Mucosa of descending colon (tissue), 3 donors: ENCODE results near the gene CFAP20DC. TPM values are rescaled to one million over a fixed set of nuclear protein-coding genes. Genes with fewer than 3 reads are reported as not detected.
A peak's percentile ranks its signal among the peaks of the same experiment; 100 is the strongest.

Source experiments
- ATAC-seq: fragments of 200-7000 bp; cut with Tn5 transposase; one replicate; pipeline ENCODE4 v1.9.1; 2020; ENCODE audit warnings: mild to moderate bottlenecking, moderate library complexity
- DNase-seq, 3 donors: peaks; one replicate each; pipeline ENCODE4 v3.0.0-alpha.2; 2020
- H3K36me3 ChIP-seq: fragments of 200-600 bp; one replicate; pipeline ENCODE4 v1.8.0; 2021; ENCODE audit warnings: low read depth, mild to moderate bottlenecking
- H3K4me1 ChIP-seq: fragments of 200-600 bp; one replicate; pipeline ENCODE4 v1.8.0; 2021; ENCODE audit warnings: low read depth, mild to moderate bottlenecking
- H3K4me3 ChIP-seq: fragments of 200-600 bp; one replicate; pipeline ENCODE4 v1.8.0; 2021; ENCODE audit warnings: mild to moderate bottlenecking
- H3K9me3 ChIP-seq: fragments of 200-600 bp; one replicate; pipeline ENCODE4 v1.8.0; 2021; ENCODE audit warnings: mild to moderate bottlenecking
- CTCF ChIP-seq: fragments of 200-600 bp; IDR thresholded peaks from one replicate; pipeline ENCODE4 v1.8.0; 2022; ENCODE audit warnings: antibody characterized with exemption, mild to moderate bottlenecking
- intact Hi-C, 2 donors: fragments of 100-400 bp; cut with DNase I in 1 of 2; cut with micrococcal nuclease in 1 of 2; formaldehyde crosslinking; loops; one replicate each; pipeline versions ENCODE4 v1.11.0 to v1.11.1; 2022; cut with DNase I, micrococcal nuclease
- total RNA-seq, 3 donors: library from RNA; stranded (reverse); fragmentation: NEBNext Ultra II Directional in 2 of 3; extraction: Animal tissue kit (Norgen Biotek cat#: 25700) in 2 of 3; gene quantifications; one replicate each; pipeline versions ENCODE4 v1.2.1 to v1.2.4, GENCODE V29; 2021 to 2023
- donor health status: DM: no; HTN: no; CAD: no; lungs with moderate emphysema.
- donor health status: DM: no; HTN: no; CAD: no.
- donor health status: DM: no; HTN: yes; CAD: no.

Gene CFAP20DC
- total RNA-seq, 3 donors from 2014 or later, result 0.49 to 1.0 (median 0.57) TPM

GRCh38 chr3:58946875-58947274 lies 103.0 kb downstream of the CFAP20DC start:
- no peak overlapping the region for H3K4me3 ChIP-seq
- no peak for TF ChIP-seq CTCF
- no peaks in the 10 kb centered on the region for H3K4me1 ChIP-seq
- peaks cover 6% of the 10 kb centered on the region for H3K9me3 ChIP-seq
- DNase-seq (no peak), ATAC-seq (peak; percentile 34)
- intact Hi-C loops, result no loop called here
- no peaks in the 10 kb centered on the region for H3K36me3 ChIP-seq

- intact Hi-C loops, result no loop called here
- no peak for DNase-seq
- Histone ChIP-seq H3K36me3 (no peaks in the 10 kb centered on the region), H3K4me3 (no peak overlapping the region), H3K9me3 (peaks cover 5% of the 10 kb centered on the region), H3K4me1 (no peaks in the 10 kb centered on the region)
- no peak for TF ChIP-seq CTCF
- no peak for ATAC-seq
Measured at GRCh38 chr3:58938057-58938456, 111.8 kb downstream of the CFAP20DC start.

DNA sequence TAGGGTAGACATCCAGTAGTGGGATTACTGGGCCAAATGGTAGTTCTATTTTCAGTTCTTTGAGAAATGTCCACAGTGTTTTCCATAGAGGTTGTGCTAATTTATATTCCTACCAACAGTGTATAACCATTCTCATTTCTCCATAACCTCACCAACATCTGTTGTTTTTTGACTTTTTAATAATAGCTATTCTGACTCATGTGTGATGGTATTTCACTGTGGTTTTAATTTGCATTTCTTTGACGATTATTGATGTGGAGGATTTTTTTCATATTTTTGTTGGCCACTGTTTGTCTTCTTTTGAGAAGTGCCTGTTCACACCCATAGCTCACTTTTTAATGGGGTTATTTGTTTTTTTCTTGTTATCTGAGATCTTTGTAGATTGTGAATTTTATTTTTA lies 125.2 kb downstream of the CFAP20DC start:
- H3K9me3 ChIP-seq, result no peaks in the 10 kb centered on the region
- intact Hi-C loops, result no loop called here

GRCh38 chr3:58900386-58900785 lies 149.4 kb downstream of the CFAP20DC start:
- no peak for ATAC-seq

More for the DNA sequence above, 125.2 kb downstream of the CFAP20DC start:
- DNase-seq (no peak), ATAC-seq (no peak)
- Histone ChIP-seq H3K4me3 (no peak overlapping the region), H3K36me3 (no peaks in the 10 kb centered on the region), H3K4me1 (no peaks in the 10 kb centered on the region)
- TF ChIP-seq CTCF, result no peak

GRCh38 chr3:58899953-58900298 lies 149.9 kb downstream of the CFAP20DC start:
- Histone ChIP-seq H3K9me3 (no peaks in the 10 kb centered on the region), H3K4me3 (no peak overlapping the region), H3K36me3 (no peaks in the 10 kb centered on the region), H3K4me1 (peaks cover 3% of the 10 kb centered on the region)
- no peak for TF ChIP-seq CTCF
- ATAC-seq, result no peak
- intact Hi-C loops, result no loop called here
- DNase-seq, result no peak

More at GRCh38 chr3:58900386-58900785, 149.4 kb downstream of the CFAP20DC start:
- no peak overlapping the region for H3K4me3 ChIP-seq
- peaks cover 3% of the 10 kb centered on the region for H3K4me1 ChIP-seq
- no peak for DNase-seq
- intact Hi-C loops, result no loop called here
- no peaks in the 10 kb centered on the region for H3K9me3 ChIP-seq
- no peak for TF ChIP-seq CTCF
- no peaks in the 10 kb centered on the region for H3K36me3 ChIP-seq
